Mesendoderm (in vitro differentiated cells): ENCODE data around the gene TEX35.

ENCODE experiments used
- DNase-seq: peaks from one replicate; pipeline ENCODE4 v3.0.0; 2013
- H2AK5ac ChIP-seq: 2 replicates; pipeline ENCODE4 v1.6.1; 2013; ENCODE audit warnings: low read length, inconsistent platforms
- H2BK120ac ChIP-seq: 2 replicates; pipeline ENCODE4 v1.6.1; 2013; ENCODE audit warnings: low read depth, mild to moderate bottlenecking, low read length, moderate library complexity, mixed read lengths
- H2BK15ac ChIP-seq: replicated peaks from 2 replicates; pipeline ENCODE4 v1.6.1; 2013; ENCODE audit warnings: low read depth, mild to moderate bottlenecking, moderate library complexity
- H2BK5ac ChIP-seq: 2 replicates; pipeline ENCODE4 v1.6.1; 2013; ENCODE audit warnings: low read length, inconsistent platforms
- H3K18ac ChIP-seq: 2 replicates; pipeline ENCODE4 v1.6.1; 2013; ENCODE audit warnings: mild to moderate bottlenecking, low read length, mixed read lengths
- H3K23ac ChIP-seq: one replicate; pipeline ENCODE4 v1.6.1; 2013; ENCODE audit warnings: low read length
- H3K27ac ChIP-seq: 2 replicates; pipeline ENCODE4 v1.5.1; 2013; ENCODE audit warnings: low read depth, mild to moderate bottlenecking, inconsistent platforms, low read length, moderate library complexity
- H3K27me3 ChIP-seq: 2 replicates; pipeline ENCODE4 v1.6.1; 2013; ENCODE audit warnings: low read length, control low read depth, mild to moderate bottlenecking, inconsistent platforms; ENCODE audit not compliant: insufficient read depth, poor library complexity
- H3K36me3 ChIP-seq: 2 replicates; pipeline ENCODE4 v1.6.1; 2013; ENCODE audit warnings: low read length, inconsistent platforms; ENCODE audit not compliant: control insufficient read depth, insufficient read depth
- H3K4ac ChIP-seq: one replicate; pipeline ENCODE4 v1.6.1; 2013; ENCODE audit warnings: low read depth, mild to moderate bottlenecking, low read length, moderate library complexity
- H3K4me1 ChIP-seq: 2 replicates; pipeline ENCODE4 v1.6.1; 2013; ENCODE audit warnings: low read depth, low read length, inconsistent platforms; ENCODE audit not compliant: control insufficient read depth
- H3K4me2 ChIP-seq: 2 replicates; pipeline ENCODE4 v1.6.1; 2013; ENCODE audit warnings: low read length
- H3K4me3 ChIP-seq: 2 replicates; pipeline ENCODE4 v1.5.1; 2013; ENCODE audit warnings: mild to moderate bottlenecking, low read length
- H3K56ac ChIP-seq: one replicate; pipeline ENCODE4 v1.6.1; 2013; ENCODE audit warnings: low read length
- H3K79me1 ChIP-seq: 2 replicates; pipeline ENCODE4 v1.6.1; 2013; ENCODE audit warnings: low read length, inconsistent platforms
- H3K79me2 ChIP-seq: 2 replicates; pipeline ENCODE4 v1.6.1; 2013; ENCODE audit warnings: mild to moderate bottlenecking, low read length; ENCODE audit not compliant: control insufficient read depth, insufficient read depth
- H3K9ac ChIP-seq: 2 replicates; pipeline ENCODE4 v1.6.1; 2013; ENCODE audit warnings: low read length, inconsistent platforms
- H4K5ac ChIP-seq: one replicate; pipeline ENCODE4 v1.6.1; 2013; ENCODE audit warnings: low read length
- H4K8ac ChIP-seq: one replicate; pipeline ENCODE4 v1.6.1; 2013; ENCODE audit warnings: low read depth, mild to moderate bottlenecking, control low read depth, low read length, moderate library complexity
- WGBS: extraction: QIAGEN DNeasy Blood & Tissue Kit; methylation state at CpG from one replicate; pipeline ENCODE4 v1.1.7; 2013; ENCODE audit warnings: low lambda C conversion rate, missing lambda C conversion rate; ENCODE audit not compliant: insufficient coverage; ENCODE audit errors: extremely low coverage; 5-methylcytosine and 5-hydroxymethylcytosine counted together

The TEX35 gene

DNA sequence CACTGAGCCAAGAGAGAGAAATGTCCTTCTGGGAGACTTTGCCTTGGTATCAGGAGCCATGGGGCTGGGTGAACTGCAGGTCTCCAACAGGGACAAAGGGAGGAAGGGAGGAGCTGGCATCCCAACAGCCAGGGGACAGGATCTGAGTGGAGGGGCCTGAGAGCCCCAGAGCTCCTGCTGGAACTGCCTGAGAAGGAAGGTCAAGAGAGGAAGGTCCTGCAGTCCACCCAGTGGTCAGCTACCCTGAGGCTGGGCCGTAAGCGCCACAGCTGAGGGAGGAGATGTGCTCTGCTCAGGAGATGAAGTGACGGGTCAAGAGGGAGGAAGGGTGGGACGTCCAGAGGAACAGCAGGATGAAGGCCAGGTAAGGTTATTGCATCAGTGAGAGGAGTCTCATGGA, 8.6 kb upstream of the TEX35 start:
- Histone ChIP-seq H2BK15ac (no peak overlapping the region), H3K4me3 (no peak overlapping the region), H3K36me3 (no peaks in the 10 kb centered on the region), H3K27me3 (no peaks in the 10 kb centered on the region), H2AK5ac (no peak overlapping the region), H3K79me2 (no peaks in the 10 kb centered on the region), H3K79me1 (no peaks in the 10 kb centered on the region), H4K8ac (no peak overlapping the region), H4K5ac (no peak overlapping the region), H3K18ac (no peak overlapping the region), H3K4me2 (no peak overlapping the region), H3K9ac (no peak overlapping the region), H3K56ac (no peak overlapping the region), H3K23ac (no peak overlapping the region), H3K27ac (no peak overlapping the region), H3K4me1 (peaks cover 2% of the 10 kb centered on the region), H3K4ac (no peak overlapping the region), H2BK120ac (no peak overlapping the region), H2BK5ac (no peak overlapping the region)
- DNase-seq = no peak
- no CpG with 5 or more reads among the region's 4 CpGs for WGBS

DNA sequence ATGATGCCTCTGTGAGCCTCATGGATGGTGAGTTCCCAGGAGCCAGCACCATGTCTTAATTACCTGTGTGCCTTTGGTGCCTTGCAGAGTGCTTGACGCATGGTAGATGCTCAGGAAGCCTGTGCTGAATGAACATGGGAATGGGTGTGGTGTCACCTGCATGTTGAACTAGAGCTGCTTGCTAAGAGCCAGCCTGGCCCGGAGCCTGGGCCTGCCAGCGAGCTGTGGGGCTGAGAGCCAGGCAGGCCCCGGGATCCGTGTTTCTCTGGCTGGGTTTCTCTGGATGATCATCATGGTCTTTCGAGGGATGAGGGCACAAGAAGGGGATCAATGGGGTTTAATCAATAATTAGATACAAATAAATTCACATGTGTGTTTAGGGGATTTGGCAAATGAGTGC, 6.7 kb upstream of the TEX35 start:
- no peak overlapping the region for H3K23ac ChIP-seq
- H3K56ac ChIP-seq = no peak overlapping the region
- no peak overlapping the region for H3K4me3 ChIP-seq
- WGBS = no CpG with 5 or more reads among the region's 6 CpGs
- H3K4me2 ChIP-seq = no peak overlapping the region
- no peak overlapping the region for H3K9ac ChIP-seq
- H3K27me3 ChIP-seq = no peaks in the 10 kb centered on the region
- no peak overlapping the region for H2BK120ac ChIP-seq
- no peak overlapping the region for H3K4ac ChIP-seq
- H3K79me2 ChIP-seq = no peaks in the 10 kb centered on the region
- no peaks in the 10 kb centered on the region for H3K36me3 ChIP-seq
- peaks cover 2% of the 10 kb centered on the region for H3K4me1 ChIP-seq
- no peak overlapping the region for H3K18ac ChIP-seq
- no peak overlapping the region for H2BK5ac ChIP-seq
- no peak overlapping the region for H3K27ac ChIP-seq
- no peak overlapping the region for H4K8ac ChIP-seq
- no peaks in the 10 kb centered on the region for H3K79me1 ChIP-seq
- H2AK5ac ChIP-seq = no peak overlapping the region
- DNase-seq = no peak
- H4K5ac ChIP-seq = no peak overlapping the region
- H2BK15ac ChIP-seq = no peak overlapping the region

- no peak overlapping the region for H3K56ac ChIP-seq
- H3K4ac ChIP-seq = no peak overlapping the region
- no peak overlapping the region for H4K5ac ChIP-seq
- H3K18ac ChIP-seq = no peak overlapping the region
- no peak overlapping the region for H3K9ac ChIP-seq
- H2BK5ac ChIP-seq = no peak overlapping the region
- H2BK120ac ChIP-seq = no peak overlapping the region
- no peaks in the 10 kb centered on the region for H3K27me3 ChIP-seq
- WGBS = no CpG with 5 or more reads among the region's 6 CpGs
- no peak overlapping the region for H3K4me3 ChIP-seq
- H3K4me1 ChIP-seq = peaks cover 2% of the 10 kb centered on the region
- H2BK15ac ChIP-seq = no peak overlapping the region
- no peak overlapping the region for H3K27ac ChIP-seq
- no peak overlapping the region for H3K4me2 ChIP-seq
- H3K23ac ChIP-seq = no peak overlapping the region
- no peaks in the 10 kb centered on the region for H3K79me1 ChIP-seq
- H3K36me3 ChIP-seq = no peaks in the 10 kb centered on the region
- no peaks in the 10 kb centered on the region for H3K79me2 ChIP-seq
- peak; percentile 89 for DNase-seq
- no peak overlapping the region for H2AK5ac ChIP-seq
- no peak overlapping the region for H4K8ac ChIP-seq
Observed at GRCh38 chr1:178506669-178507068, 6.2 kb upstream of the TEX35 start.

GRCh38 chr1:178509414-178510007, 3.4 kb upstream of the TEX35 start:
- Histone ChIP-seq H3K56ac (no peak overlapping the region), H2AK5ac (no peak overlapping the region), H3K9ac (no peak overlapping the region), H4K5ac (no peak overlapping the region), H3K4me3 (no peak overlapping the region), H2BK15ac (no peak overlapping the region), H2BK5ac (no peak overlapping the region), H3K4ac (no peak overlapping the region), H2BK120ac (no peak overlapping the region), H3K18ac (no peak overlapping the region), H3K79me1 (no peaks in the 10 kb centered on the region), H3K27ac (no peak overlapping the region), H4K8ac (no peak overlapping the region), H3K27me3 (no peaks in the 10 kb centered on the region), H3K4me2 (no peak overlapping the region), H3K23ac (no peak overlapping the region), H3K36me3 (no peaks in the 10 kb centered on the region), H3K4me1 (peaks cover 2% of the 10 kb centered on the region), H3K79me2 (no peaks in the 10 kb centered on the region)
- no CpG with 5 or more reads among the region's 5 CpGs for WGBS
- DNase-seq = no peak

- H3K79me2 ChIP-seq = no peaks in the 10 kb centered on the region
- no peak overlapping the region for H3K23ac ChIP-seq
Observed at GRCh38 chr1:178510155-178510554, 2.8 kb upstream of the TEX35 start.

DNA sequence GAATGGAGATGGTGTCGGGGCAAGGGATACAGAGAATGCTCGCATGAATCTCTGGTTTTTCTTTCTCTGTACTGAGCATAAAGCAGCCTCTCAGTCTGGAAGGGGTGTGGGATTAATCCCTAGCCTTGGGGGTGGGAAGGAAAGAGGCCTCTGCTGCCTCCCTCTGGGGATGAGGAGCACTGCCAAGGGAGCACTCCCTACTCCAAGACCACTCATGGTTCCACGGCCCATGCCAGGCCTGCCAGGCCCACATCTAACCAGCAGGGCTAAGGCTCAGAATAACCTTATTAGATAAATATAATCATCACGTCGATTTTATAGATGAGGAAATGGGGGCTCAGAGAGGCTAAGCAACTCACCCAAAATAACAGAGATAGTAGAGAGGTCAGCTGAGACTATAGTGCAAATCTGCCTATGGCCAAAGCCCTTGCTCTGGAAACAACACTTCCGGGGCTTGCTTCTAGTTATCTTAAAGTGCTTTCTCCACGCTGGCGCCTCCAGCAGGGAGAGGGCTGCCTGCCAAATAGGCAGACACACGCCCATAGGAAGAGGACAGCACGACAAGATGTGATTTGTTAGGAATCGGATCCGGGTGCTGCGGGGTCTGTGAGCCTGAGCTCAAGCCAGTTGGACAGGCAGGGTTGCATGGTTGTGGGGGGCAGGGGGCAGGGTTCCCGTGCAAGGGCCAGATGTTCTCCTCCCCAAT, 522 bp downstream of the TEX35 start:
- Histone ChIP-seq H2BK15ac (no peak overlapping the region), H2BK5ac (no peak overlapping the region), H2BK120ac (no peak overlapping the region), H4K5ac (no peak overlapping the region), H3K36me3 (no peaks in the 10 kb centered on the region), H3K9ac (no peak overlapping the region), H4K8ac (no peak overlapping the region), H3K18ac (no peak overlapping the region), H3K4me1 (no peaks in the 10 kb centered on the region), H3K23ac (no peak overlapping the region), H3K4ac (no peak overlapping the region), H3K4me3 (no peak overlapping the region), H3K79me2 (no peaks in the 10 kb centered on the region), H3K27ac (no peak overlapping the region), H3K4me2 (no peak overlapping the region), H3K79me1 (no peaks in the 10 kb centered on the region), H3K56ac (no peak overlapping the region), H3K27me3 (no peaks in the 10 kb centered on the region), H2AK5ac (no peak overlapping the region)
- DNase-seq = peak; percentile 42
- WGBS = no CpG with 5 or more reads among the region's 14 CpGs

More at GRCh38 chr1:178510155-178510554, 2.8 kb upstream of the TEX35 start:
- peaks cover 2% of the 10 kb centered on the region for H3K4me1 ChIP-seq
- H2BK5ac ChIP-seq = no peak overlapping the region
- no peak overlapping the region for H3K4me3 ChIP-seq
- H3K56ac ChIP-seq = no peak overlapping the region
- no peak overlapping the region for H2BK120ac ChIP-seq
- H2AK5ac ChIP-seq = no peak overlapping the region
- no peak for DNase-seq
- H3K9ac ChIP-seq = no peak overlapping the region
- no peak overlapping the region for H4K8ac ChIP-seq
- no peak overlapping the region for H3K18ac ChIP-seq
- no peaks in the 10 kb centered on the region for H3K79me1 ChIP-seq
- no peak overlapping the region for H4K5ac ChIP-seq
- no peaks in the 10 kb centered on the region for H3K36me3 ChIP-seq
- no peak overlapping the region for H2BK15ac ChIP-seq
- no peak overlapping the region for H3K4me2 ChIP-seq
- WGBS = no CpG with 5 or more reads among the region's 4 CpGs
- no peak overlapping the region for H3K27ac ChIP-seq
- no peaks in the 10 kb centered on the region for H3K27me3 ChIP-seq
- no peak overlapping the region for H3K4ac ChIP-seq
